Measurements from ENCODE around the gene ZNF490. TPM values are rescaled to one million over a fixed set of nuclear protein-coding genes. Genes with fewer than 3 reads are reported as not detected.
A peak's percentile ranks its signal among the peaks of the same experiment; 100 is the strongest.

Gene ZNF490
- total and polyA plus RNA-seq, 2 donors from 2014 or later, result 1.0 to 14.3 TPM

DNA sequence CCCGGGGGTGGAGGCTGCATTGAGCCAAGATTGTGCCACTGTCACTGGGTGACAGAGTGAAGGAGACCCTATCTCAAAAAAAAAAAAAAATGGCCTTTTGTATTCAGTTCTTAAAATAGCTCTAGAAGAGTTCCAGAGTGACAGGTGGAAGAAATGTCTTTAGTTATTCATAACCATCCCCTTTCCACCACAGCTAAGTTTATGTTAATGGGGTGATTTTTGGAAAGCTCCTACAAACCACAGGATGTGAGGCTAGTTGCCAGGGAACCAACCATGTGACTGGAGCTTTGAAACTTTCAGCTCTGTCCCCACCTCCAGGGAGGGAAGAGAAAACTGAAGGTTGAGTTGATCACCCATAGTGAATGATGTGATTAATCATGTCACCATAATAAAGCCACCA is 6.9 kb downstream of the ZNF490 start:
- Histone ChIP-seq H3K9ac (ENCODE audit: low read length in 3 of 3) (no peak overlapping the region), H3K36me3 (ENCODE audit: control insufficient read depth in 2 of 3, insufficient read depth in 3 of 3, low read length in 3 of 3) (peaks cover 0 to 5% (median 2%) of the 10 kb centered on the region in 3 donors), H3K27me3 (ENCODE audit: control insufficient read depth, insufficient read depth, low read length) (no peaks in the 10 kb centered on the region), H3K4me1 (ENCODE audit: control insufficient read depth in 2 of 3, insufficient read depth in 2 of 3, low read depth in 1 of 3, low read length in 3 of 3) (no peaks in the 10 kb centered on the region), H3K9me3 (ENCODE audit: control insufficient read depth in 2 of 3, insufficient read depth in 1 of 3, low read length in 3 of 3) (no peaks in the 10 kb centered on the region), H3K4me3 (ENCODE audit: low read length in 3 of 3) (no peak overlapping the region), H3K27ac (ENCODE audit: low read depth in 2 of 2, low read length in 2 of 2) (no peak overlapping the region)
- no peak for FAIRE-seq
- no peak for DNase-seq
- TF ChIP-seq, protein P1, sequence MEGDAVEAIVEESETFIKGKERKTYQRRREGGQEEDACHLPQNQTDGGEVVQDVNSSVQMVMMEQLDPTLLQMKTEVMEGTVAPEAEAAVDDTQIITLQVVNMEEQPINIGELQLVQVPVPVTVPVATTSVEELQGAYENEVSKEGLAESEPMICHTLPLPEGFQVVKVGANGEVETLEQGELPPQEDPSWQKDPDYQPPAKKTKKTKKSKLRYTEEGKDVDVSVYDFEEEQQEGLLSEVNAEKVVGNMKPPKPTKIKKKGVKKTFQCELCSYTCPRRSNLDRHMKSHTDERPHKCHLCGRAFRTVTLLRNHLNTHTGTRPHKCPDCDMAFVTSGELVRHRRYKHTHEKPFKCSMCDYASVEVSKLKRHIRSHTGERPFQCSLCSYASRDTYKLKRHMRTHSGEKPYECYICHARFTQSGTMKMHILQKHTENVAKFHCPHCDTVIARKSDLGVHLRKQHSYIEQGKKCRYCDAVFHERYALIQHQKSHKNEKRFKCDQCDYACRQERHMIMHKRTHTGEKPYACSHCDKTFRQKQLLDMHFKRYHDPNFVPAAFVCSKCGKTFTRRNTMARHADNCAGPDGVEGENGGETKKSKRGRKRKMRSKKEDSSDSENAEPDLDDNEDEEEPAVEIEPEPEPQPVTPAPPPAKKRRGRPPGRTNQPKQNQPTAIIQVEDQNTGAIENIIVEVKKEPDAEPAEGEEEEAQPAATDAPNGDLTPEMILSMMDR (IDR thresholded peaks at IDR 0.05; ENCODE audit: borderline replicate concordance, extremely low read depth, insufficient read depth), result no peak
- intact Hi-C loops (cut with DNase I), result no loop called here

DNA sequence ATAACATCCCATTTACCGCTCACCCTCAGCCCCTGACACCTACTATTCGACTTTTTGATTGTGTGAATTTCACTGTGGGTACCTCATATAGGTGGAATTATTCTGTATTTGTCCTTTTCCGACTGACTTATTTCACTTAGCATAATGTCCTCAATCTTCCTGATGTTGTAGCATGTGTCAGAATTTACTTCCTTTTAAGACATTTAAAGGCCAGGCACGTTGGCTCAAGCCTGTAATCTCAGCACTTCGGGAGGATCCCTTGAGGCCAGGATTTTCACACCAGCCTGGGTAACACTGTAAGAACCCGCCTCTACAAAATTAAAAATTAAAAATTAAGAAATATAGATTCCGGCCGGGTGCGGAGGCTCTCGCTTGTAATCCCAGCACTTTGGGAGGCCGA is 13.0 kb downstream of the ZNF490 start:
- DNase-seq (no peak), FAIRE-seq (no peak)
- no peak overlapping the region for H3K27ac ChIP-seq (ENCODE audit: low read depth in 2 of 2, low read length in 2 of 2)

DNA sequence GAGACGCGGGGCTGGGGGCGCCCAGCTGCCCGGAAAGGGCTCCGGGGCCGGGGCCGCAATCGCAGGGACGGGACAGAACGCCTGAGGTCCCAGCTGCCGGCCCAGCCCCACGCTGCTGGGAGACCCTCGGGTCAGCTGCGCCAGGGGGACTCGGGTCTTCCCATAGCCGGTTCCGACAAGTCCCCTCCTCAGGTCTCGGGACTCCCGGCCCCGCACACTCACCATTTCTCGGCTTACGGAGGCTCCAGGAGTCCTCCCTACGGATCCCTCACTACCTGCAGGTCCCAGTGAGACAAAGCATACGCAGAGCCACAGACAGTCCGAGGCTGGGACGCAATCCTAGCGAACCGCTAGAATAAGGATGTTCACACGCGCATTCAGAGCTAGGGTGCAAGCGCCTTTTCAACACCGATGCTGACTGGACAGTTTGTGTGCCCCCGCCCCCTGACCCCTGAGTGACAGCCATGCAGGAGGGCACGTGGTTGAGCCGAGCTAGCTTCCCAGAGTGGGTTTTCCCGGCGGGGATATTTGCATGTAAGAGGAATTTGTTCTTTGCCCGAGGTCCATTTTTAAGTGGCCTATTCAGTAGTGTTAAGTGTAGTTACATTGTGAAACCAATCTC is 13.6 kb downstream of the ZNF490 start:
- H3K4me1 ChIP-seq (ENCODE audit: control insufficient read depth in 2 of 3, insufficient read depth in 2 of 3, low read depth in 1 of 3, low read length in 3 of 3), result no peaks in the 10 kb centered on the region
- no peak overlapping the region for H3K9ac ChIP-seq (ENCODE audit: low read length in 3 of 3)
- TF ChIP-seq, protein P1 (IDR thresholded peaks at IDR 0.05; ENCODE audit: borderline replicate concordance, extremely low read depth, insufficient read depth), result no peak
- intact Hi-C loops (cut with DNase I), result no loop called here
- no peaks in the 10 kb centered on the region for H3K27me3 ChIP-seq (ENCODE audit: control insufficient read depth, insufficient read depth, low read length)
- DNase-seq (peak in 4 of 5 donors; percentile 70 to 80 (median 74)), FAIRE-seq (no peak)
- no peaks in the 10 kb centered on the region for H3K9me3 ChIP-seq (ENCODE audit: control insufficient read depth in 2 of 3, insufficient read depth in 1 of 3, low read length in 3 of 3)
- no peak overlapping the region for H3K27ac ChIP-seq (ENCODE audit: low read depth in 2 of 2, low read length in 2 of 2)
- no peaks in the 10 kb centered on the region for H3K36me3 ChIP-seq (ENCODE audit: control insufficient read depth in 2 of 3, insufficient read depth in 3 of 3, low read length in 3 of 3)
- peak overlapping the region in 2 of 3 donors; percentile 28 to 51 for H3K4me3 ChIP-seq (ENCODE audit: low read length in 3 of 3)

More for the DNA sequence above, 13.0 kb downstream of the ZNF490 start:
- no peak overlapping the region for H3K4me3 ChIP-seq (ENCODE audit: low read length in 3 of 3)
- H3K27me3 ChIP-seq (ENCODE audit: control insufficient read depth, insufficient read depth, low read length), result no peaks in the 10 kb centered on the region
- no peaks in the 10 kb centered on the region for H3K4me1 ChIP-seq (ENCODE audit: control insufficient read depth in 2 of 3, insufficient read depth in 2 of 3, low read depth in 1 of 3, low read length in 3 of 3)
- intact Hi-C loops (cut with DNase I), result no loop called here
- no peak overlapping the region for H3K9ac ChIP-seq (ENCODE audit: low read length in 3 of 3)
- TF ChIP-seq, protein P1 (IDR thresholded peaks at IDR 0.05; ENCODE audit: borderline replicate concordance, extremely low read depth, insufficient read depth), result no peak
- no peaks in the 10 kb centered on the region for H3K36me3 ChIP-seq (ENCODE audit: control insufficient read depth in 2 of 3, insufficient read depth in 3 of 3, low read length in 3 of 3)
- no peaks in the 10 kb centered on the region for H3K9me3 ChIP-seq (ENCODE audit: control insufficient read depth in 2 of 3, insufficient read depth in 1 of 3, low read length in 3 of 3)

DNA sequence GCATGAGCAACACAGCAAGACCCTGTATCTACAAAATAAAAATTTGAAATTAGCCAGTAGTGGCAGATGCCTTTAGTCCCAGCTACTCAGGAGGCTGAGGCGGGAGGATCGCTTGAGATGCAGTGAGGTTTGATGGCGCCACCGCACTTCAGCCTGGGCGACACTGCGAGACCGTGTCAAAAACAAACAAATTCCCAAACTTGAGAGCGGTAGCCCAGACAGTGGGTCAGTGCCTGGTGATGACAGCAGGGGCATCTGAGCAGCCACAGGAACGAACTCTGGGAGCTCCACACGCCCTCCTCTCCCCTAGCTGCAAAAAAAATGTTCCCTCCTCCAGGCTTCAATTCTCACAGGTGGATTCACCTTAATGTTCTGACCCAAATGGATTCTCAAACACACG is 14.1 kb downstream of the ZNF490 start:
- FAIRE-seq (no peak), DNase-seq (peak in 2 of 5 donors; percentile 3 to 4)
- H3K9ac ChIP-seq (ENCODE audit: low read length in 3 of 3), result no peak overlapping the region
- no peak overlapping the region for H3K27ac ChIP-seq (ENCODE audit: low read depth in 2 of 2, low read length in 2 of 2)
- no peaks in the 10 kb centered on the region for H3K36me3 ChIP-seq (ENCODE audit: control insufficient read depth in 2 of 3, insufficient read depth in 3 of 3, low read length in 3 of 3)
- no peaks in the 10 kb centered on the region for H3K4me1 ChIP-seq (ENCODE audit: control insufficient read depth in 2 of 3, insufficient read depth in 2 of 3, low read depth in 1 of 3, low read length in 3 of 3)
- H3K9me3 ChIP-seq (ENCODE audit: control insufficient read depth in 2 of 3, insufficient read depth in 1 of 3, low read length in 3 of 3), result no peaks in the 10 kb centered on the region
- H3K4me3 ChIP-seq (ENCODE audit: low read length in 3 of 3), result peak overlapping the region in 1 of 3 donors; percentile 51
- intact Hi-C loops (cut with DNase I), result no loop called here
- TF ChIP-seq, protein P1 (IDR thresholded peaks at IDR 0.05; ENCODE audit: borderline replicate concordance, extremely low read depth, insufficient read depth), result no peak
- H3K27me3 ChIP-seq (ENCODE audit: control insufficient read depth, insufficient read depth, low read length), result no peaks in the 10 kb centered on the region

Data from kidney (tissue), 14 donors.